ENCODE data around the gene GSK3A.

The GSK3A gene

GRCh38 chr19:42285988-42286348, 43.6 kb upstream of the GSK3A start:
- no peaks in the 10 kb centered on the region for H3K27me3 ChIP-seq (replicated peaks)
- peaks cover 40% of the 10 kb centered on the region for H3K36me3 ChIP-seq (replicated peaks)
- peak overlapping the region; percentile 5 for H3K4me3 ChIP-seq (ENCODE audit: low read depth, low read length)
- H3K27ac ChIP-seq: no peak overlapping the region
- in situ Hi-C loops (cut with HindIII; ENCODE audit: low pct_ligation_motif_present, low sequenced_read_pairs): no loop called here
- no peak for TF ChIP-seq CTCF (IDR thresholded peaks at IDR 0.05; ENCODE audit: low read depth, low read length, missing control alignments)
- DNase-seq: no peak

GRCh38 chr19:42285541-42285941, 43.1 kb upstream of the GSK3A start:
- H3K27ac ChIP-seq: no peak overlapping the region
- H3K36me3 ChIP-seq (replicated peaks): peaks cover 36% of the 10 kb centered on the region
- no peak for TF ChIP-seq CTCF (IDR thresholded peaks at IDR 0.05; ENCODE audit: low read depth, low read length, missing control alignments)
- no peak overlapping the region for H3K4me3 ChIP-seq (ENCODE audit: low read depth, low read length)
- no peaks in the 10 kb centered on the region for H3K27me3 ChIP-seq (replicated peaks)
- no peak for DNase-seq
- in situ Hi-C loops (cut with HindIII; ENCODE audit: low pct_ligation_motif_present, low sequenced_read_pairs): no loop called here

- peaks cover 28% of the 10 kb centered on the region for H3K36me3 ChIP-seq (replicated peaks)
- peak overlapping the region; percentile 63 for H3K4me3 ChIP-seq (ENCODE audit: low read depth, low read length)
- no peak for DNase-seq
- H3K27ac ChIP-seq: no peak overlapping the region
- no peak for TF ChIP-seq CTCF (IDR thresholded peaks at IDR 0.05; ENCODE audit: low read depth, low read length, missing control alignments)
- H3K27me3 ChIP-seq (replicated peaks): no peaks in the 10 kb centered on the region
- in situ Hi-C loops (cut with HindIII; ENCODE audit: low pct_ligation_motif_present, low sequenced_read_pairs): no loop called here
Measured at GRCh38 chr19:42284591-42285341, 42.4 kb upstream of the GSK3A start.

GRCh38 chr19:42284066-42284501, 41.7 kb upstream of the GSK3A start:
- no peaks in the 10 kb centered on the region for H3K27me3 ChIP-seq (replicated peaks)
- in situ Hi-C loops (cut with HindIII; ENCODE audit: low pct_ligation_motif_present, low sequenced_read_pairs): no loop called here
- DNase-seq: no peak
- H3K36me3 ChIP-seq (replicated peaks): peaks cover 22% of the 10 kb centered on the region
- TF ChIP-seq CTCF (IDR thresholded peaks at IDR 0.05; ENCODE audit: low read depth, low read length, missing control alignments): no peak
- H3K27ac ChIP-seq: peak overlapping the region; percentile 73
- peak overlapping the region; percentile 42 for H3K4me3 ChIP-seq (ENCODE audit: low read depth, low read length)

GRCh38 chr19:42283188-42284065, 41.0 kb upstream of the GSK3A start:
- in situ Hi-C loops (cut with HindIII; ENCODE audit: low pct_ligation_motif_present, low sequenced_read_pairs): no loop called here
- Histone ChIP-seq H3K36me3 (replicated peaks) (peaks cover 18% of the 10 kb centered on the region), H3K27me3 (replicated peaks) (no peaks in the 10 kb centered on the region), H3K27ac (peak overlapping the region; percentile 73), H3K4me3 (ENCODE audit: low read depth, low read length) (peak overlapping the region; percentile 45)
- no peak for TF ChIP-seq CTCF (IDR thresholded peaks at IDR 0.05; ENCODE audit: low read depth, low read length, missing control alignments)
- peak; percentile 88 for DNase-seq

All from brain microvascular endothelial cell (primary cell).